H1 (cell line): ENCODE data around the gene CCNI2. TPM values are rescaled to one million over a fixed set of nuclear protein-coding genes. Genes with fewer than 3 reads are reported as not detected.

Experiments
- CTCF ChIA-PET: fragments of 300-600 bp; sonication (Branson Sonifier 250); formaldehyde crosslinking; loops from one replicate; lab custom pipeline; 2021; ENCODE audit not compliant: partially characterized antibody; lab: Charles Lee
- POLR2A ChIA-PET: fragments of 300-600 bp; sonication (Branson Sonifier 250); formaldehyde crosslinking; loops from one replicate; lab custom pipeline; 2021; ENCODE audit warnings: inconsistent platforms; ENCODE audit not compliant: partially characterized antibody; lab: Charles Lee
- DNase-seq, 2 experiments: peaks; one replicate each; pipeline versions ENCODE4 v3.0.0 to v3.0.0-alpha.2; 2010 to 2022; ENCODE audit warnings: low spot score in 2 of 2, low read depth in 1 of 2, mixed read lengths in 1 of 2
- FAIRE-seq: peaks from 2 replicates; lab custom pipeline; 2011; peaks lifted over from hg19 to GRCh38; lab: Jason Lieb, UNC
- H2AFZ ChIP-seq: 2 replicates; pipeline ENCODE4 v1.8.1; 2012; ENCODE audit warnings: low read length, inconsistent platforms
- H2AK5ac ChIP-seq: 2 replicates; pipeline ENCODE4 v1.6.1; 2013; ENCODE audit warnings: low read depth, low read length
- H2BK120ac ChIP-seq: replicated peaks from 2 replicates; pipeline ENCODE3; 2013; ENCODE audit warnings: low read depth, low read length, inconsistent platforms
- H2BK12ac ChIP-seq: 2 replicates; pipeline ENCODE4 v1.6.1; 2013; ENCODE audit warnings: low read depth, low read length
- H2BK15ac ChIP-seq: 2 replicates; pipeline ENCODE4 v1.6.1; 2013; ENCODE audit warnings: low read length
- H2BK20ac ChIP-seq: 2 replicates; pipeline ENCODE4 v1.6.1; 2013; ENCODE audit warnings: low read length
- H2BK5ac ChIP-seq: 2 replicates; pipeline ENCODE4 v1.6.1; 2013; ENCODE audit warnings: low read depth, low read length
- H3K14ac ChIP-seq: 2 replicates; pipeline ENCODE4 v1.6.1; 2013; ENCODE audit warnings: inconsistent platforms; ENCODE audit not compliant: insufficient read length
- H3K18ac ChIP-seq: 2 replicates; pipeline ENCODE4 v1.6.1; 2013; ENCODE audit warnings: low read length; ENCODE audit errors: extremely low read depth
- H3K23ac ChIP-seq: 2 replicates; pipeline ENCODE4 v1.6.1; 2013; ENCODE audit warnings: inconsistent platforms; ENCODE audit not compliant: insufficient read length
- H3K23me2 ChIP-seq: 2 replicates; pipeline ENCODE4 v1.6.1; 2013; ENCODE audit warnings: low read depth, low read length
- H3K27ac ChIP-seq: 2 replicates; pipeline ENCODE4 v1.6.1; 2011; ENCODE audit warnings: low read depth, low read length, inconsistent platforms
- H3K27me3 ChIP-seq, 4 experiments: replicated peaks in 1 of 4; 1 replicate in 1 of 4; 2 replicates in 3 of 4; pipeline versions ENCODE4 v1.6.1 to v1.8.1; 2011 to 2013; ENCODE audit warnings: low read length in 3 of 4, mild to moderate bottlenecking in 3 of 4, inconsistent platforms in 2 of 4, mixed read lengths in 2 of 4, moderate library complexity in 1 of 4; ENCODE audit not compliant: control insufficient read depth in 3 of 4, insufficient read depth in 3 of 4; ENCODE audit errors: extremely low read depth in 1 of 4
- H3K36me3 ChIP-seq, 4 experiments: 2 replicates each; pipeline versions ENCODE4 v1.6.1 to v1.8.1; 2011 to 2013; ENCODE audit warnings: mild to moderate bottlenecking in 4 of 4, low read length in 3 of 4, moderate library complexity in 2 of 4, control low read depth in 1 of 4, inconsistent platforms in 1 of 4; ENCODE audit not compliant: insufficient read depth in 4 of 4, control insufficient read depth in 2 of 4
- H3K4ac ChIP-seq: replicated peaks from 2 replicates; pipeline ENCODE3; 2013; ENCODE audit warnings: low read length, low read depth, mixed read lengths, inconsistent platforms; ENCODE audit not compliant: insufficient read length
- H3K4me1 ChIP-seq, 4 experiments: replicated peaks in 1 of 4; 1 replicate in 1 of 4; 2 replicates in 3 of 4; pipeline versions ENCODE4 v1.6.1 to v1.8.1; 2011 to 2013; ENCODE audit warnings: low read length in 3 of 4, inconsistent platforms in 2 of 4, mixed read lengths in 1 of 4; ENCODE audit not compliant: insufficient read depth in 4 of 4, control insufficient read depth in 3 of 4
- H3K4me2 ChIP-seq, 2 experiments: 2 replicates each; pipeline versions ENCODE4 v1.6.1 to v1.8.1; 2011 to 2013; ENCODE audit warnings: low read depth in 2 of 2, low read length in 2 of 2, control low read depth in 1 of 2, inconsistent platforms in 1 of 2, mild to moderate bottlenecking in 1 of 2; ENCODE audit not compliant: insufficient read depth in 1 of 2
- H3K4me3 ChIP-seq, 4 experiments: fragments of 200-600, 300-600 bp in 1 of 4; sonication (generic), shearing (Covaris generic), sonication (Bioruptor Twin) in 1 of 4; 2 replicates each; pipeline versions ENCODE4 v1.5.1 to v1.8.1; 2011 to 2016; ENCODE audit warnings: low read length in 4 of 4, low read depth in 3 of 4, control low read depth in 2 of 4, inconsistent platforms in 2 of 4, mild to moderate bottlenecking in 2 of 4, mixed read lengths in 1 of 4, moderate library complexity in 1 of 4; ENCODE audit not compliant: insufficient read depth in 2 of 4; ENCODE audit errors: extremely low read depth in 1 of 4
- H3K56ac ChIP-seq: replicated peaks from 2 replicates; pipeline ENCODE3; 2013; ENCODE audit warnings: low read depth, mild to moderate bottlenecking, mixed read lengths, low read length, inconsistent platforms; ENCODE audit not compliant: insufficient read length
- H3K79me1 ChIP-seq: 2 replicates; pipeline ENCODE4 v1.6.1; 2013; ENCODE audit warnings: low read depth, low read length, control low read depth
- H3K79me2 ChIP-seq, 2 experiments: 2 replicates each; pipeline versions ENCODE4 v1.6.1 to v1.8.1; 2012 to 2013; ENCODE audit warnings: low read length in 2 of 2, mild to moderate bottlenecking in 2 of 2, inconsistent platforms in 1 of 2; ENCODE audit not compliant: insufficient read depth in 2 of 2, control insufficient read depth in 1 of 2
- H3K9ac ChIP-seq, 4 experiments: replicated peaks in 1 of 4; 1 replicate in 1 of 4; 2 replicates in 3 of 4; pipeline versions ENCODE4 v1.6.1 to v1.8.1; 2011 to 2013; ENCODE audit warnings: low read depth in 3 of 4, low read length in 3 of 4, control low read depth in 2 of 4, mild to moderate bottlenecking in 2 of 4, moderate library complexity in 2 of 4, inconsistent platforms in 1 of 4; ENCODE audit errors: extremely low read depth in 1 of 4
- H3K9me3 ChIP-seq, 2 experiments: 2 replicates each; pipeline versions ENCODE4 v1.6.1 to v1.8.1; 2012 to 2013; ENCODE audit warnings: mild to moderate bottlenecking in 2 of 2, moderate library complexity in 2 of 2, control low read depth in 1 of 2, inconsistent platforms in 1 of 2, low read depth in 1 of 2, low read length in 1 of 2, mixed read lengths in 1 of 2; ENCODE audit not compliant: insufficient read depth in 2 of 2
- H4K20me1 ChIP-seq, 2 experiments: replicated peaks in 1 of 2; 2 replicates each; pipeline versions ENCODE3 to v1.8.1; 2011 to 2013; ENCODE audit warnings: inconsistent platforms in 2 of 2, low read length in 2 of 2, mild to moderate bottlenecking in 1 of 2; ENCODE audit not compliant: insufficient read depth in 2 of 2, control insufficient read depth in 1 of 2
- H4K5ac ChIP-seq: 2 replicates; pipeline ENCODE4 v1.6.1; 2013; ENCODE audit warnings: low read length, low read depth, mixed read lengths, inconsistent platforms; ENCODE audit not compliant: insufficient read length
- H4K8ac ChIP-seq: 2 replicates; pipeline ENCODE4 v1.8.0; 2013; ENCODE audit warnings: mild to moderate bottlenecking, moderate library complexity, low read length, inconsistent platforms; ENCODE audit not compliant: insufficient read depth; ENCODE audit errors: extremely low read depth
- H4K91ac ChIP-seq: replicated peaks from 2 replicates; pipeline ENCODE3; 2013; ENCODE audit warnings: low read length, mixed read lengths, inconsistent platforms; ENCODE audit not compliant: insufficient read length
- CEBPB ChIP-seq: IDR thresholded peaks from 2 replicates; pipeline ENCODE4 v1.6.1; 2012; ENCODE audit warnings: low read depth, low read length
- GTF2F1 ChIP-seq: IDR thresholded peaks from 2 replicates; pipeline ENCODE4 v1.6.1; 2012; ENCODE audit warnings: low read depth, low read length, improper control_type of control experiment, borderline replicate concordance
- RBBP5 ChIP-seq: IDR thresholded peaks from 2 replicates; pipeline ENCODE4 v1.7.1; 2012; ENCODE audit warnings: low read depth, mild to moderate bottlenecking, inconsistent platforms, low read length, moderate library complexity, borderline replicate concordance
- SUZ12 ChIP-seq: fragments of 200-600 bp; sonication (generic); IDR thresholded peaks from 2 replicates; pipeline ENCODE4 v1.6.1; 2012; ENCODE audit warnings: mild to moderate bottlenecking, inconsistent platforms, low read length, moderate library complexity, mixed read lengths
- WGBS, 2 experiments: shearing (Covaris generic) in 1 of 2; methylation state at CpG; one replicate each; pipeline versions ENCODE4 v1.1.6 to v1.1.7; 2013 to 2015; ENCODE audit warnings: low lambda C conversion rate in 2 of 2, mixed read lengths in 2 of 2, inconsistent platforms in 1 of 2, low coverage in 1 of 2, missing lambda C conversion rate in 1 of 2; ENCODE audit not compliant: insufficient replicate concordance in 2 of 2, insufficient coverage in 1 of 2, insufficient read length in 1 of 2; ENCODE audit errors: extremely low coverage in 1 of 2, missing lambda C conversion rate in 1 of 2; 5-methylcytosine and 5-hydroxymethylcytosine counted together
- polyA plus RNA-seq, 7 experiments: library from polyadenylated mRNA; depleted of rRNA in 3 of 7; stranded (reverse) in 5 of 7; unstranded in 2 of 7; fragments of >200 nt in 5 of 7; fragments of 200-250 nt in 2 of 7; gene quantifications; 1 replicate in 5 of 7; 2 replicates in 1 of 7; 4 replicates in 1 of 7; pipeline versions ENCODE4 v1.2.1 to v1.2.3, GENCODE V29; 2011 to 2013; ENCODE audit warnings: missing spikeins in 2 of 7, mixed read lengths in 2 of 7
- total RNA-seq: library from RNA; stranded (reverse); fragmentation: NEBNext Ultra II Directional; extraction: Animal tissue kit (Norgen Biotek cat#: 25700); gene quantifications from 2 replicates; pipeline ENCODE4 v1.2.1, GENCODE V29; 2021

CCNI2 gene
- total and polyA plus RNA-seq, 2 of the 8 experiments (the other 6 are each of a cell fraction or from before 2014, with no cell fraction given) = 1.3 to 1.4 TPM

DNA sequence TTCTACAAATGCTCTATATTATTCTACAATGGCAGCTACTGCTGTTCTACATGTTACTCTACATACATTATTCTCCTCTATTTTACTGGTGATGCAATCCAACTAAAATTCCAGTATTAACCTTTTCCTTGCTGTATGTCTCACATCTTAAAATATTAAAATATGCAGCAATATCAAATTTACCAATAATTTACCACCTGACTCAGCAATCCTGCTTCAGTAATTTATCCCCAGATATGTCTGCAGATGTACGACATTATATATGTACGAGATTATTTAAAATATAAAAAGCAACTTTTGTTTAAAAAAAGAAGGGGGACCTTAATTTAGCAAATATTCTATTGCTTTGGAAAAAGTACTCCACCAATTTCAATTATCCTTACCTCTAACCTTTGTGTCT is 21.5 kb upstream of the CCNI2 start:
- H2AFZ ChIP-seq = no peak overlapping the region
- H3K23ac ChIP-seq = no peak overlapping the region
- H4K91ac ChIP-seq = no peak overlapping the region
- H3K79me2 ChIP-seq = no peaks in the 10 kb centered on the region
- H3K79me1 ChIP-seq = no peaks in the 10 kb centered on the region
- H2BK120ac ChIP-seq = no peak overlapping the region
- TF ChIP-seq CEBPB (peak; percentile 5; the same call in 1 of the 2 replicates), RBBP5 (no peak), SUZ12 (no peak), GTF2F1 (no peak)
- TF ChIP-seq, all 59 proteins: peak for 1
- Histone ChIP-seq H2BK12ac (no peak overlapping the region), H3K4me1 (no peaks in the 10 kb centered on the region), H4K8ac (no peak overlapping the region), H3K4ac (no peak overlapping the region), H3K27ac (no peak overlapping the region), H2BK5ac (no peak overlapping the region), H3K9ac (no peak overlapping the region), H3K27me3 (no peaks in the 10 kb centered on the region), H2BK15ac (no peak overlapping the region), H3K4me2 (no peak overlapping the region), H4K5ac (no peak overlapping the region), H3K23me2 (no peaks in the 10 kb centered on the region), H2AK5ac (no peak overlapping the region), H3K18ac (no peak overlapping the region), H3K4me3 (no peak overlapping the region), H3K56ac (no peak overlapping the region), H3K9me3 (no peaks in the 10 kb centered on the region), H3K14ac (no peak overlapping the region), H4K20me1 (no peaks in the 10 kb centered on the region), H3K36me3 (peaks cover 0 to 12% (median 0%) of the 10 kb centered on the region in 4 experiments; a peak in 1 of 8 replicates), H2BK20ac (no peak overlapping the region)
- no peak for FAIRE-seq
- ChIA-PET POLR2A (no interaction called here), CTCF (interaction anchor here (0.6 kb wide), 1 partner anchor 48 kb away, joined by 3 read pairs; no protein-coding TSS in a partner anchor)
- 94% methylated on average over 2 of the region's 2 CpGs; no CpG with 5 or more reads in 1 of the 2 experiments for WGBS, 2 experiments
- no peak for DNase-seq
